Endothelial cell of umbilical vein (primary cell): Measurements from ENCODE around the gene MYLIP.

Source experiments
- CTCF ChIP-seq, 2 donors: IDR thresholded peaks; 1 replicate in 1 of 2; 2 replicates in 1 of 2; pipeline ENCODE4 v1.5.1; 2011; ENCODE audit warnings: low read length in 2 of 2, mild to moderate bottlenecking in 2 of 2, moderate library complexity in 2 of 2, control low read depth in 1 of 2, inconsistent platforms in 1 of 2, low read depth in 1 of 2; ENCODE audit not compliant: insufficient read depth in 1 of 2; ENCODE audit errors: extremely low read depth in 1 of 2
- MYC ChIP-seq: IDR thresholded peaks from one replicate; pipeline ENCODE4 v1.6.1; 2011; ENCODE audit warnings: mild to moderate bottlenecking, low read depth, low read length
- POLR2A ChIP-seq: IDR thresholded peaks from 2 replicates; pipeline ENCODE4 v1.6.1; 2012; ENCODE audit warnings: low read depth, mild to moderate bottlenecking, control low read depth, low read length
- POLR2AphosphoS5 ChIP-seq: IDR thresholded peaks from 2 replicates; pipeline ENCODE4 v1.6.1; 2012; ENCODE audit warnings: low read depth, mild to moderate bottlenecking, control low read depth, low read length, moderate library complexity; ENCODE audit not compliant: insufficient read depth

GRCh38 chr6:16158943-16159557 lies 30.2 kb downstream of the MYLIP start:
- TF ChIP-seq POLR2AphosphoS5 (no peak), CTCF (IDR thresholded peaks at IDR 0.05; ENCODE audit: extremely low read depth in 1 of 2, insufficient read depth in 1 of 2, low read depth in 1 of 2, low read length in 2 of 2) (no peak), POLR2A (no peak), MYC (no peak)
